Measurements from ENCODE around the gene CA5A. TPM values are rescaled to one million over a fixed set of nuclear protein-coding genes. Genes with fewer than 3 reads are reported as not detected.

The CA5A gene
- total and polyA plus RNA-seq, 9 of the 15 experiments (the other 6 are each of a cell fraction or from before 2014, with no cell fraction given) = not detected

DNA sequence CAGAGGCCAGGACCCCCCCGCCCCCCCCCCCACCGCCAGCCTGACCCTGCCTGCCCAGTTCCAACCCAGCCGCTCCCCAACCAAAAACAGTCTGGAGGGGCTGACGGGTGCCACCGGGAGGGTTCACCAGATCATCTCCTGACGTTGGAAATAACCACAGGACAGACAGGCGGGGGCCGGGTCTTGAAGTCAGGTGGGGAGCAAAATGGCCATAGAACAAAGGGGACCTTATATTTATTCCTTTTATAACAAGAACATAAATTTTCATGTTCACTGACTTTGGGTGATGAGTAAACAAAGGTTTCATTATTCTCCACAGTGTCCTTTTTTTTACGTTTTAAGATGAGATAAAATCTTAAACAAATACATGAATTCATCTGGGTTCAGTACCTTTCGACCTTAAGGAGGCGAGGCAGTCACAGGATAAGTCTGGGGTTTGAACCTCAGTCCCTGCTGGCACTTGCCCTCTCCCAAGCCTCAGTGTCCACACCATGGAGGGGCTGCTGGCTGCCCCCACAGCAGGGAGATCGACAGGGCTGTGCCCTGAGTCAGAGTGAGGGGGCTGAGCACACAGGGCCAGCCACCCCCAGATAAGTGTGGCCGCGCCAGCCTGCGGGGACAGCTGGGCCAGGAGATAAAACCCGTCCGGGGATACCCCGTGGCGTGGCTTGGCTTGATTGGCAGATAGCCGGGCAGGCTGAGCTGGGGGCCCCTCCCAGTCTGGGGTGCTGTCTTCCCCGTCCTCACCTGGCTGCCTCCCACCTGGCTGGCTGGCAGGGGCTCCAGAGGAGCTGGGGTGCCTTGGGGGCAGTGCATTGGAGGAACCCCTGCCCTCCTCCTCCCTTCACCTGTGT, 82.0 kb downstream of the CA5A start (continued):
- TF ChIP-seq ZBTB7A (IDR thresholded peaks at IDR 0.05; ENCODE audit: borderline replicate concordance, control insufficient read depth, low read depth, low read length) (peak; percentile 97), PTBP1 (IDR thresholded peaks at IDR 0.05; ENCODE audit: low read depth, low read length) (no peak), SMAD4 (CRISPR knock-in tag; conservative IDR thresholded peaks at IDR 0.05) (peak; percentile 99), TGIF2 (CRISPR knock-in tag; IDR thresholded peaks at IDR 0.05) (no peak), KAT8 (IDR thresholded peaks at IDR 0.05; ENCODE audit: low read depth) (no peak), POLR3G (IDR thresholded peaks at IDR 0.05; ENCODE audit: extremely low read depth, insufficient read length, insufficient replicate concordance) (no peak), BHLHE40 (IDR thresholded peaks at IDR 0.05; ENCODE audit: low read length) (peak; percentile 85), SAP30 (IDR thresholded peaks at IDR 0.05; ENCODE audit: borderline replicate concordance, insufficient read depth, low read depth, low read length, poor library complexity, severe bottlenecking) (no peak), TAF9B (IDR thresholded peaks at IDR 0.05; ENCODE audit: partially characterized antibody) (no peak), CEBPG (CRISPR knock-in tag; IDR thresholded peaks at IDR 0.05) (no peak; the same call in 1 of the 2 replicates), CEBPG (tag; conservative IDR thresholded peaks at IDR 0.05 in 1 of 2, IDR thresholded peaks at IDR 0.05 in 1 of 2) (no peak), GTF2F1 (IDR thresholded peaks at IDR 0.05; ENCODE audit: low read depth, low read length) (no peak), MCM5 (IDR thresholded peaks at IDR 0.05; ENCODE audit: low read depth) (no peak), MCM7 (IDR thresholded peaks at IDR 0.05) (no peak), ZNF77 (CRISPR knock-in tag; IDR thresholded peaks at IDR 0.05) (no peak), ZNF696 (CRISPR knock-in tag; conservative IDR thresholded peaks at IDR 0.05) (no peak), ZNF830 (CRISPR knock-in tag; IDR thresholded peaks at IDR 0.05) (no peak), ZNF707 (CRISPR knock-in tag; conservative IDR thresholded peaks at IDR 0.05) (no peak), RBM17 (IDR thresholded peaks at IDR 0.05; ENCODE audit: borderline replicate concordance, low read depth, low read length) (no peak), CBX3 (IDR thresholded peaks at IDR 0.05; ENCODE audit: borderline replicate concordance in 1 of 2, low read length in 2 of 2) (no peak), TEAD1 (CRISPR knock-in tag; IDR thresholded peaks at IDR 0.05) (peak in 1 of 2 experiments; percentile 85; a peak in 2 of 4 replicates), NR3C1 (CRISPR knock-in tag; IDR thresholded peaks at IDR 0.05) (no peak), STAG1 (CRISPR knock-in tag; IDR thresholded peaks at IDR 0.05; ENCODE audit: borderline replicate concordance) (no peak), ZNF133 (CRISPR knock-in tag; IDR thresholded peaks at IDR 0.05) (no peak), ZNF354B (CRISPR knock-in tag; IDR thresholded peaks at IDR 0.05) (no peak)
- TF ChIP-seq, protein P1, sequence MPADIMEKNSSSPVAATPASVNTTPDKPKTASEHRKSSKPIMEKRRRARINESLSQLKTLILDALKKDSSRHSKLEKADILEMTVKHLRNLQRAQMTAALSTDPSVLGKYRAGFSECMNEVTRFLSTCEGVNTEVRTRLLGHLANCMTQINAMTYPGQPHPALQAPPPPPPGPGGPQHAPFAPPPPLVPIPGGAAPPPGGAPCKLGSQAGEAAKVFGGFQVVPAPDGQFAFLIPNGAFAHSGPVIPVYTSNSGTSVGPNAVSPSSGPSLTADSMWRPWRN (IDR thresholded peaks at IDR 0.05; ENCODE audit: low read depth) = peak; percentile 96
- TF ChIP-seq, protein P2, sequence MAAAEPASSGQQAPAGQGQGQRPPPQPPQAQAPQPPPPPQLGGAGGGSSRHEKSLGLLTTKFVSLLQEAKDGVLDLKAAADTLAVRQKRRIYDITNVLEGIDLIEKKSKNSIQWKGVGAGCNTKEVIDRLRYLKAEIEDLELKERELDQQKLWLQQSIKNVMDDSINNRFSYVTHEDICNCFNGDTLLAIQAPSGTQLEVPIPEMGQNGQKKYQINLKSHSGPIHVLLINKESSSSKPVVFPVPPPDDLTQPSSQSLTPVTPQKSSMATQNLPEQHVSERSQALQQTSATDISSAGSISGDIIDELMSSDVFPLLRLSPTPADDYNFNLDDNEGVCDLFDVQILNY (CRISPR knock-in tag; IDR thresholded peaks at IDR 0.05) = no peak
- TF ChIP-seq, protein P3, sequence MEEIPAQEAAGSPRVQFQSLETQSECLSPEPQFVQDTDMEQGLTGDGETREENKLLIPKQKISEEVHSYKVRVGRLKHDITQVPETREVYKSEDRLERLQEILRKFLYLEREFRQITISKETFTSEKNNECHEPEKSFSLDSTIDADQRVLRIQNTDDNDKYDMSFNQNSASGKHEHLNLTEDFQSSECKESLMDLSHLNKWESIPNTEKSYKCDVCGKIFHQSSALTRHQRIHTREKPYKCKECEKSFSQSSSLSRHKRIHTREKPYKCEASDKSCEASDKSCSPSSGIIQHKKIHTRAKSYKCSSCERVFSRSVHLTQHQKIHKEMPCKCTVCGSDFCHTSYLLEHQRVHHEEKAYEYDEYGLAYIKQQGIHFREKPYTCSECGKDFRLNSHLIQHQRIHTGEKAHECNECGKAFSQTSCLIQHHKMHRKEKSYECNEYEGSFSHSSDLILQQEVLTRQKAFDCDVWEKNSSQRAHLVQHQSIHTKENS (CRISPR knock-in tag; IDR thresholded peaks at IDR 0.05) = no peak

Data from K562 (cell line).